HK-2 (cell line): ENCODE results near the gene FAM76A.
A peak's percentile ranks its signal among the peaks of the same experiment; 100 is the strongest.
"Not testable (repeated sequence)": the region's sequence is repeated elsewhere in the genome, so short reads cannot be mapped to it uniquely, and the experiment has no call there.

Source experiments
- DNase-seq: peaks from one replicate; pipeline ENCODE4 v3.0.0-alpha.2; 2018; ENCODE audit not compliant: unreplicated experiment

FAM76A gene

GRCh38 chr1:27724961-27725373, 794 bp upstream of the FAM76A start:
- DNase-seq = peak; percentile 36

DNA sequence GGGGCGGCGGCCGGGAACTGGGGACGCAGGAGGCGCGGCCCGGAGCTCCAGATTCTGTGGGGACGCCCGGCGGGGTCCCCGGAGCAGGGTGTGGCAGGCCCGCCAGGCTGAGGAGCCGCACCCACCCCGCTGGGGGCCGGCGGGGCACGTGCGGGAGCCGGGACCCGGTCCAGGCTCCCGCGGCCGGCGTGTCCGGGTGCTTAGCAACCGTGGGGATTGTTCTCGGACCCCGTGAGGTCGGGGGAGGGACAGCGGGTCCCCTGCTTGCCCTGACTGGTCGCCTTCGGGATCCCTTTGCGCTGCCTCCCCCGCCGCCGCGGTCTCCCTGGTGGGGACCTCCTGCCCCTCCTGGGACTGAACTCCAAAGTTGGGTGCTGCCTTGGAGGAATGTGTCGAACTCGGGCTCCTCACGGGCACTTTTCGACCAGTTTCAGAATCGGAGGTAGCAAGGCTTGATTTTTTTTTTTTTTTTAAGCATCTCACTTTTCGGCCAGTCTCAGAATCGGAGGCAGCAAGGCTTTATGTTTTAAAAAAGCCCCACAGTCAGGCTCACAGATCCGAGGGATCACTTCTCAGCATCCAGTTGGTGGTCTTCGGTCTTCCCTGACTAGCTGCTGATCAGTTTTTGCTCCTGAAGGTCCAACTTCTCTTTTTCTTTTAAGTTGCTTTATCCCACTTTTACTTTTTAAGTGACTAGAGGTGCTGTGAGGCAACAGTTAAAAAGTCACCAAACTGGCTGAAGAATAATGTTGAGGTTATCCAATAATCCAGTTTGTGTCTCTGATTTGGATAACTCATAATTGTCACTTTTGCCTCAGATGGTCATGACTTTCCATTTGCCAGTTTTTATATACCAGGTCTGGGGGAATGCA, 648 bp downstream of the FAM76A start:
- DNase-seq = peak; percentile 63

DNA sequence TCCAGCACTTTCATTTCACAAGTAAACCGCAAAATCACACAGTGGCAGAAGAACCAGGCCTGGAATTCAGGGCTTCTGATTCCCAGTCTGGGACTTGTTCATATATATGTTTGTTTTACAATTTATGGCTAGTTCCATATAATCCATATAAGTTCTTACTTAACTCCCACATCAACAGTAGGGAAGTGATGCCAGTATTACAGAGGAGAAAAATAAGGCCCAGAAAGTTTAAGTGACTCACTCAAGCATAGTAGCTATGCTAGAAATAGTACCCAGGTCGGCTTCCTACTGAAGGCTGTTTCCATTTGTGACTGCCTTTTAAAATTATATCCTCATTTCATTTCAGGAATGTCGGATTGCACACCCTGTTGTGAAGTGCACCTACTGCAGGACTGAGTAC, 1.4 kb downstream of the FAM76A start:
- no peak for DNase-seq

DNA sequence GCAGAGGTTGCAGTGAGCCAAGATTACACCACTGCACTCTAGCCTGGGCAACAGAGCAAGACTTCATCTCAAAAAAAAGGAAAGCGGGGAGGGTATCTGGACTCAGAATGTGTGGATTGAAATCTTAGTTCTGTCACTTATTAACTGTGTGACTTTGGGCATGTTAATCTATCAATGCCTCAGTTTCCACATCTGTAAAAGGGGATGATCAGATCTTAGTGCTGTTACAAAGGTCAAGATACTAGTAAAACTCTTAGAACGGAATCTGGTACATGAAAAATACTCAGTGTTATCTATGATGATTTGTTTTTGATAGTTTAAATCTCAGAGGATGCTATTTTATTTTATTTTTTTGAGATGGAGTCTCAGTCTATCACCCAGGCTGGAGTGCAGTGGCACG, 10.5 kb downstream of the FAM76A start:
- no peak for DNase-seq

DNA sequence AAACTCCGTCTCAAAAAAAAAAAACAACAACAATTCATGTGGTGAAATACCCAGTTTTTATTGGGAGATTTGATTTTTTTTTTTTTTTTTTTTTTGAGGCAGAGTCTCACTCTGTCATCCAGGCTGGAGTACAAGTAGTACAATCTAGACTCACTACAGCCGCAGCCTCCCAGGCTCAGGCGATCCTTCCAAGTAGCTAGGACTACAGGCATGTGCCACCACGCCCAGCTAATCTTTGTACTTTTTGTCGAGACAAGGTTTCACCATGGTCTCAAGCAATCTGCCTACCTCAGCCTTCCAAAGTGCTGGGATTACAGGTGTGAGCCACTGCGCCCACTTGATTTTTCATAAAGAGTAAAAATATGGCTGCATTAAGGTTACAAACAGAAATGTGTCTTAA, 15.4 kb downstream of the FAM76A start:
- no peak for DNase-seq

DNA sequence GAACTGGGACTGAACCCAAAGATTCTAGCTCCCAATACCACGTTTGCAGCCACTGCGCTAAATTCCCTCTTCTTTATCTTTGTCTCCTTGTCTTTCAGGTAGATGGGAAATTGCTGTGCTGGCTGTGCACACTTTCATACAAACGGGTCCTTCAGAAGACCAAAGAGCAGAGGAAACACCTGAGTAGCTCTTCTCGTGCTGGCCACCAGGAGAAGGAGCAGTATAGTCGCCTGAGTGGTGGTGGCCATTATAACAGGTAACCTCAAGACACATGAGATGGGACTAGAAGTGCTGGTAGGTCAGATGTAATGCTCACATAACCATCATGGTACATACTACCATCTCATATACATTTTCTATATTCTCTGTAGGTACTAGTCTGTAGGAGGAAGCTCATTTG, 18.8 kb downstream of the FAM76A start:
- DNase-seq = no peak

- no peak for DNase-seq
These were observed 19.7 kb downstream of the FAM76A start for GRCh38 chr1:27745466-27745865.

- DNase-seq = no peak
These were observed 26.6 kb downstream of the FAM76A start for GRCh38 chr1:27752360-27752759.

GRCh38 chr1:27755286-27755685, 29.5 kb downstream of the FAM76A start:
- no peak for DNase-seq

DNA sequence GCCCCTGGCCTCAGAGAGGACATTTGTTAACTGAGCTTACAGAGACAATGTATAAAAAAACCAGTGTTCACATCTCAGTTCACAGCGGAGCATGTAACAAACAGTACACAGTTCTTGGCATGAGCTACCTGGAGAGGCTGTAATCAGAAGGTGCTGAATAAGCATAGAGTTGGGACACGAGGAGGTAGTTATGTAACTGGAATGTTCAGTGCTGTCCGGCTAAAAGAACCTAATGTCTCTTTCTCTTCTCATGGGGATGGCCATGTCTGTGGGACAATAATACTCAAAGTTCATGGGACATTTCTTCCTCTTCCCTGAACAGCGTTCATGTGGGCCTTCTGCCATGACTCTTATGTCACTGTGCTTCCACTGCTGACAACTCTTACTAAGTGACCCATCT, 30.1 kb downstream of the FAM76A start:
- no peak for DNase-seq

GRCh38 chr1:27759236-27759635, 33.5 kb downstream of the FAM76A start:
- no peak for DNase-seq

GRCh38 chr1:27760426-27760825, 34.7 kb downstream of the FAM76A start:
- DNase-seq = no peak

- no peak for DNase-seq
These were observed 36.3 kb downstream of the FAM76A start for GRCh38 chr1:27762033-27762432.

DNA sequence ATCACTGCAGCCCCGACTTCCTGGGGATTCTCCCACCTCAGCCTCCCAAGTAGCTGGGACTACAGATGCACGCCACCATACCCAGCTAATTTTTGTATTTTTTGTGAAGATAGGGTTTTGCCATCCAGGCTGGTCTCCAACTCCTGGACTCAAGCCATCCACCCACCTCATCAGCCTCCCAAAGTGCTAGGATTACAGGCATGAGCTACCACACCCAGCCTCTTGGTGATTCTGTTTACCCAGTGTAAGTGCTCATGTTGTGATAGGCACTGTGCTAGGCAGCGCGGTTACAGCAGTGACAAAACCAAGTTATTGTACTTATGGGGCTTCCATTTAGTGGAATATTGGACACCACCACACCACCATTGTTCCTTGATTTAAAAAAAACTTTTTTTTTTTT, 37.6 kb downstream of the FAM76A start:
- no peak for DNase-seq

DNA sequence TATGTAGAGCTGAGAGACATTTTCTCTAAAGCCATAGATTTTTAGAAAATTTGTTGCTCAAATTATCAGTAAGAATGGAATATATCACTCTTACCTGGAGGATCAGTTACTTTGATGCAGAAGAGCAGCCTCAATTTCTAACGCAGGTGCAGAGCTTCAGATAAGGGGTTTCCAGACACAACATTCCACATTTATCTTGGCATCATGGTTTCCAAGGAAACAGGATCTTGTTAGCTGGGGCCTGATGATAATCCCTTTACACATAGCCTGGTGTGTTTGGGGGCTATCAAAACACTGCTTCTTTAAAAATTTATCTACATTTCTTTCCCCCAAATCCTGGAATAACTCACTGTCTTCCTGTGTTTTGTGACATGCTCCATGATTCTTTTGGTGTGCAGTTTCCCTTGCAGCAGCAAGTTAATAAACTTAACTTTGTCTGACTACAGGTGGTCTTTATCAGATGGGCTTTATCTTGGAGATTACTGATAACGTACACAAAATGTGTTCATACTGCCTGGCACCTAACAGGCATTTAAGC, 44.6 kb downstream of the FAM76A start:
- DNase-seq = no peak

- no peak for DNase-seq
These were observed 46.5 kb downstream of the FAM76A start for GRCh38 chr1:27772036-27772931.

DNA sequence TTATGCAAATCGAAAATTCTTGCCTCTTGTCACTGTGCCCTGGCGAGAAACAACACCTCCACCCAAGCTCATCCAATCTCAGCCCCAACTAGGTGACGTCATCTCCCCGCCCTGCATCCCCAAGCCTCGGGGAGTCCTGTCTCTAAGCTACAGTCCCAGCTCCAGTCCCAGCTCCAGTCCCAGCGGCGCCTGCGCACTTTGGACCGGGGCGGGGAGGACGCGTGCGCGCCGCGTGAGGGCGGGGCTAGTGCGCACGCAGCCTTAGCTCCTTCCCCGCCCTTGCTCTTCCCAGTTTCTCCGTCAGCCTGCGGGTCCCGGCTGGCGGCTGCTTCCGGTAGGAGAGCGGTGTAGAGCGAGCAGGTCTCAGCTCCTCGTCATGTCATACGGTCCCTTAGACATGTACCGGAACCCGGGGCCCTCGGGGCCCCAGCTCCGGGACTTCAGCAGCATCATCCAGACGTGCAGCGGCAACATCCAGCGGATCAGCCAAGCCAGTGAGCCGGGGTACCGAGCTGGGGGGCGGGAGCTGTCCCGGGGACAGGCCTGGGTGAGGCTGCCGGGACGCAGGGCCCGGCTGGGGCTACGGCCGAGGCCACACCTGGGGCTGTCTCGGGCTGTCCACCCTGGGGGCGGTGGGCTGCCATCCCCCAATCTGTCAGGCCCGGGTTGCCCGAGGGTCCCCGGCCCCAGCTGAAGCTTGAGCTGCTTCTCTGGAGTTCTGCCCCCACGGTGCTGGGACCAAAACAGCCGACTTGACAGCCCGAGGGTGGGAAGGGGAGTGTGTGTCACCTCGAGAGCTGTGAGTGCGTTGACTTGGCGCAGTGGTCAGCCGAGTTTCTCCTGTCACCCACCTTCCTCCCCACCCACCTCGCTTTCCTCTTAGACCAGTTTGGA, 47.4 kb downstream of the FAM76A start, which contains the start of gene STX12:
TSS of gene STX12 (plus strand) at position 288 of the 894 bp plus-strand sequence. CDS start at position 377, 89 bp downstream.
- DNase-seq = peak; percentile 98

- no peak for DNase-seq
These were observed 48.2 kb downstream of the FAM76A start for GRCh38 chr1:27773826-27774445.

- no peak for DNase-seq
These were observed 48.9 kb downstream of the FAM76A start for GRCh38 chr1:27774654-27775053.

DNA sequence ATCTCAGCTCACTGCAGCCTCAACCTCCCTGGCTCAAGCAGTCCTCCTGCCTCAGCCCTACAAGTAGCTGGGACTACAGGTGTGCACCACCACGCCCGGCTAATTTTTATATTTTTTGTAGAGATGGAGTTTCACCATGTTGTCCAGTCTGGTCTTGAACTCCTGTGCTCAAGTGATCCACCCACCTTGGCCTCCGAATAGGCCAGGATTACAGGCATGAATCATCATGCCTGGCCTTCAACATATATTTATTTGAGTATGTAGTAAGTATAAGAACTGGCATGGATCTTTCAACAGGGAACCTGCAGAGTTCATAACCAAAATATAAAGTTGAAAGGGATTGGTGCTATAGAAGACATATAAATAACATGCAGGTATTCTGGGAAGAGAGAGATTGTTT, 49.6 kb downstream of the FAM76A start:
- not testable (repeated sequence) for DNase-seq

- not testable (repeated sequence) for DNase-seq
These were observed 50.5 kb downstream of the FAM76A start for GRCh38 chr1:27776276-27776675.
